Measurements from ENCODE around the gene SAYSD1. TPM values are rescaled to one million over a fixed set of nuclear protein-coding genes. Genes with fewer than 3 reads are reported as not detected.

SAYSD1 gene
- total and polyA plus RNA-seq, 2 experiments from 2014 or later: 14.4 to 20.2 TPM

DNA sequence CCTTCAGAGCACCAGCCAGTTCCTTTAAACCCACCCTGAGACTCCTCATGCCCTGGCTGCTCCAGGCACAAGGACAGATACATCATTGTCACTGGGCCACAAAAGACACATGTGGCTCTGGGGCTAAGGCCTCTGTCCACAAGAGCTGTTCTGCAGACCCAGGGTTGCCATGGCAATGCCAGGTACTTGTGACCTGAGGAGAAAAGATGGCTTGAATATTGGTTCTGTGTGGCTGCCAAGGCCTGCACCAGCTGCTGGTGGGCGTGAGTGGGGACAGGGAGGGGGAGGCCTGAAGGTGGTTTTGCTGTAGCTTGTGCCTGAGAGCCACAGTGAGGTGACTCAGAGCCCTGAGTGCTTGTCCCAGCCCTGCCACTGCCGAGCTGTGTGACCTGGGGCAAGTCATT, 31.8 kb downstream of the SAYSD1 start:
- WGBS, 2 experiments (ENCODE audit: low coverage in 1 of 2, low lambda C conversion rate in 2 of 2, missing lambda C conversion rate in 2 of 2): 8 to 22% methylated on average over 2 of the region's 2 CpGs
- Histone ChIP-seq H2AFZ (no peak overlapping the region), H3K27ac (no peak overlapping the region), H3K9ac (no peak overlapping the region), H3K4me3 (no peak overlapping the region), H3K9me3 (ENCODE audit: low read depth) (no peaks in the 10 kb centered on the region), H3K36me3 (ENCODE audit: low read depth) (no peaks in the 10 kb centered on the region), H3K4me1 (ENCODE audit: insufficient read depth) (no peaks in the 10 kb centered on the region), H4K20me1 (ENCODE audit: insufficient read depth) (no peaks in the 10 kb centered on the region), H3K4me2 (ENCODE audit: unreplicated experiment) (no peak overlapping the region), H3F3A (ENCODE audit: insufficient read depth) (no peaks in the 10 kb centered on the region), H3K9me2 (ENCODE audit: insufficient read depth) (no peaks in the 10 kb centered on the region), H3K79me2 (ENCODE audit: insufficient read depth) (no peaks in the 10 kb centered on the region), H3K27me3 (replicated peaks; ENCODE audit: insufficient read depth) (no peaks in the 10 kb centered on the region)
- no peak for DNase-seq
- in situ Hi-C loops (cut with MboI): no loop called here
- no peak for TF ChIP-seq EZH2phosphoT487 (IDR thresholded peaks at IDR 0.05; ENCODE audit: insufficient read depth, low read depth)
- no peak for TF ChIP-seq EZH2 (IDR thresholded peaks at IDR 0.05; ENCODE audit: insufficient read depth, poor library complexity, severe bottlenecking)

- Histone ChIP-seq H3K79me2 (ENCODE audit: insufficient read depth) (no peaks in the 10 kb centered on the region), H3K36me3 (ENCODE audit: low read depth) (no peaks in the 10 kb centered on the region), H3K9me2 (ENCODE audit: insufficient read depth) (no peaks in the 10 kb centered on the region), H3K4me2 (ENCODE audit: unreplicated experiment) (no peak overlapping the region), H4K20me1 (ENCODE audit: insufficient read depth) (no peaks in the 10 kb centered on the region), H3K9me3 (ENCODE audit: low read depth) (no peaks in the 10 kb centered on the region), H3K9ac (no peak overlapping the region), H3K4me3 (no peak overlapping the region), H3K4me1 (ENCODE audit: insufficient read depth) (no peaks in the 10 kb centered on the region), H3K27ac (no peak overlapping the region), H3F3A (ENCODE audit: insufficient read depth) (no peaks in the 10 kb centered on the region), H3K27me3 (replicated peaks; ENCODE audit: insufficient read depth) (no peaks in the 10 kb centered on the region), H2AFZ (no peak overlapping the region)
- in situ Hi-C loops (cut with MboI): no loop called here
- WGBS, 2 experiments (ENCODE audit: low coverage in 1 of 2, low lambda C conversion rate in 2 of 2, missing lambda C conversion rate in 2 of 2): 46% methylated on average over 8 of the region's 8 CpGs
- no peak for DNase-seq
- TF ChIP-seq EZH2phosphoT487 (IDR thresholded peaks at IDR 0.05; ENCODE audit: insufficient read depth, low read depth): no peak
- TF ChIP-seq EZH2 (IDR thresholded peaks at IDR 0.05; ENCODE audit: insufficient read depth, poor library complexity, severe bottlenecking): no peak
Observed at GRCh38 chr6:39082310-39082709, 32.7 kb downstream of the SAYSD1 start.

- Histone ChIP-seq H3F3A (ENCODE audit: insufficient read depth) (no peaks in the 10 kb centered on the region), H3K36me3 (ENCODE audit: low read depth) (no peaks in the 10 kb centered on the region), H4K20me1 (ENCODE audit: insufficient read depth) (no peaks in the 10 kb centered on the region), H3K27me3 (replicated peaks; ENCODE audit: insufficient read depth) (no peaks in the 10 kb centered on the region), H3K4me2 (ENCODE audit: unreplicated experiment) (no peak overlapping the region), H3K4me3 (no peak overlapping the region), H3K9ac (no peak overlapping the region), H3K27ac (no peak overlapping the region), H3K9me3 (ENCODE audit: low read depth) (no peaks in the 10 kb centered on the region), H3K79me2 (ENCODE audit: insufficient read depth) (no peaks in the 10 kb centered on the region), H3K9me2 (ENCODE audit: insufficient read depth) (no peaks in the 10 kb centered on the region), H3K4me1 (ENCODE audit: insufficient read depth) (no peaks in the 10 kb centered on the region), H2AFZ (no peak overlapping the region)
- in situ Hi-C loops (cut with MboI): no loop called here
- no peak for DNase-seq
- WGBS, 2 experiments (ENCODE audit: low coverage in 1 of 2, low lambda C conversion rate in 2 of 2, missing lambda C conversion rate in 2 of 2): 35% methylated on average over 5 of the region's 5 CpGs
- TF ChIP-seq EZH2 (IDR thresholded peaks at IDR 0.05; ENCODE audit: insufficient read depth, poor library complexity, severe bottlenecking): no peak
- no peak for TF ChIP-seq EZH2phosphoT487 (IDR thresholded peaks at IDR 0.05; ENCODE audit: insufficient read depth, low read depth)
Observed at GRCh38 chr6:39080246-39080875, 34.6 kb downstream of the SAYSD1 start.

DNA sequence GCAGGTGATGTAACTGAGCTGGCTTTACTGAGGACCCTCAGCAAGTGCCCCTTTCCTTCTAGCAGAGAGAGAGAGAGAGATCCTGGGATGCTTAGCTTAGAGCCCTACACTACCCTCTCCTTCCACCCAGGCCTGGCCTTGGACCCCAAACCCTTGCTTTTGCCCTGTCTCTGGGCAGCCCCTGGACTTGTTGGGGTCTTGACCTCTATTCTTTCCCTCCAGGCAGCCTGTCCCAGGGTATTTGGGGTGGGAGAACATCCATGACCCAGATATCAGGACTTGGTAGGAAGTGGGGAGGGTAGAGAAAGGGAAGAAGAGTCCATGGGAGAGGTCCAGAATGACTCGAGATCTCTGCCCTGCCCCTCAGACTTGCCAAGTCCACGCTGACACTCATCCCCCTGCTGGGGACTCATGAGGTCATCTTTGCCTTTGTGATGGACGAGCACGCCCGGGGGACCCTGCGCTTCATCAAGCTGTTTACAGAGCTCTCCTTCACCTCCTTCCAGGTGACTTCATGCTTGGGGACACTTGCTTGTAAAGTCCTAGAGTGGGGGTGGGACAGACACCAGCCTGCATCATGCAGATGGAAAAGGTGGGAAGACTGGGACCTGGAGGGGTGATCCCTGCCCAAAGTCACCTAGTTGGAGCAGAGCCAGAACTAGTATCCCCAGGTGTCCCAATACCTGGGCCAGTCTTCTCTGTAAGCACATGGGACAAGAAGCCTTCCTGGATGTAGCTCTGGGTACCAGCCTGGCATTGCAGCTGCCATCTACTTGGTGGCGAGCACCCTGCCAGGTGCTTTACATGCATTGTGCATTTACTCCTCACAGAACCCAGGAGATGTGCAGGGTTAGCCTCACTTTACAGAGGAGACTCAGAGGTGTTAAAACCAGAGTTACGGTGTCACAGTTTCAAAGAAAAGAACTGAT, 35.5 kb downstream of the SAYSD1 start:
- no peaks in the 10 kb centered on the region for H3K27me3 ChIP-seq (replicated peaks; ENCODE audit: insufficient read depth)
- no peaks in the 10 kb centered on the region for H3K9me3 ChIP-seq (ENCODE audit: low read depth)
- in situ Hi-C loops (cut with MboI): no loop called here
- TF ChIP-seq EZH2phosphoT487 (IDR thresholded peaks at IDR 0.05; ENCODE audit: insufficient read depth, low read depth): no peak
- TF ChIP-seq EZH2 (IDR thresholded peaks at IDR 0.05; ENCODE audit: insufficient read depth, poor library complexity, severe bottlenecking): no peak
- H3K9ac ChIP-seq: no peak overlapping the region
- no peaks in the 10 kb centered on the region for H3K4me1 ChIP-seq (ENCODE audit: insufficient read depth)
- no peaks in the 10 kb centered on the region for H3K9me2 ChIP-seq (ENCODE audit: insufficient read depth)
- H3K36me3 ChIP-seq (ENCODE audit: low read depth): no peaks in the 10 kb centered on the region
- H3F3A ChIP-seq (ENCODE audit: insufficient read depth): no peaks in the 10 kb centered on the region
- no peak overlapping the region for H3K4me3 ChIP-seq
- H3K27ac ChIP-seq: no peak overlapping the region
- no peak overlapping the region for H3K4me2 ChIP-seq (ENCODE audit: unreplicated experiment)
- H4K20me1 ChIP-seq (ENCODE audit: insufficient read depth): no peaks in the 10 kb centered on the region
- no peak overlapping the region for H2AFZ ChIP-seq
- 40 to 44% methylated on average over 8 of the region's 8 CpGs for WGBS, 2 experiments (ENCODE audit: low coverage in 1 of 2, low lambda C conversion rate in 2 of 2, missing lambda C conversion rate in 2 of 2)
- no peak for DNase-seq
- no peaks in the 10 kb centered on the region for H3K79me2 ChIP-seq (ENCODE audit: insufficient read depth)

Data from GM23248 (cell line).